Right atrium auricular region (tissue), 2 donors: ENCODE measurements around the gene FDX1. TPM values are rescaled to one million over a fixed set of nuclear protein-coding genes. Genes with fewer than 3 reads are reported as not detected.
A peak's percentile ranks its signal among the peaks of the same experiment; 100 is the strongest.
"Not testable (repeated sequence)": the region's sequence is repeated elsewhere in the genome, so short reads cannot be mapped to it uniquely, and the experiment has no call there.

ENCODE experiments used
- DNase-seq: peaks from one replicate; pipeline ENCODE4 v3.0.0-alpha.2; 2019; ENCODE audit warnings: low spot score
- H3K27ac ChIP-seq, 2 donors: fragments of 200-600 bp; sonication (generic); 1 replicate in 1 of 2; 2 replicates in 1 of 2; pipeline ENCODE4 v1.5.1; 2016 to 2019
- H3K27me3 ChIP-seq, 2 donors: fragments of 200-600 bp; sonication (generic); one replicate each; pipeline versions ENCODE4 v1.5.1 to v1.6.0; 2017 to 2019
- H3K36me3 ChIP-seq: fragments of 200-600 bp; sonication (generic); one replicate; pipeline ENCODE4 v1.5.1; 2016
- H3K4me1 ChIP-seq, 2 donors: fragments of 200-600 bp; sonication (generic); one replicate each; pipeline versions ENCODE4 v1.5.1 to v1.6.0; 2017 to 2019
- H3K4me3 ChIP-seq, 2 donors: fragments of 200-600 bp; sonication (generic); 1 replicate in 1 of 2; 2 replicates in 1 of 2; pipeline ENCODE4 v1.5.1; 2017 to 2019; ENCODE audit warnings: mild to moderate bottlenecking in 1 of 2, moderate library complexity in 1 of 2
- H3K9me3 ChIP-seq, 2 donors: fragments of 200-600 bp; sonication (generic); one replicate each; pipeline ENCODE4 v1.5.1; 2019
- CTCF ChIP-seq, 2 donors: fragments of 200-600 bp; sonication (generic); IDR thresholded peaks; one replicate each; pipeline ENCODE4 v1.5.1; 2019; ENCODE audit warnings: antibody characterized with exemption in 2 of 2
- total RNA-seq, 2 donors: library from RNA; depleted of rRNA; stranded (reverse); fragments of >200 nt; gene quantifications; one replicate each; pipeline ENCODE4 v1.1.0, GENCODE V29; 2016

The FDX1 gene
- total RNA-seq, 2 donors from 2014 or later, result 12.1 to 27.5 TPM

GRCh38 chr11:110407315-110407714 lies 22.4 kb upstream of the FDX1 start:
- Histone ChIP-seq H3K4me3 (no peak overlapping the region), H3K36me3 (no peaks in the 10 kb centered on the region), H3K27ac (no peak overlapping the region), H3K27me3 (no peaks in the 10 kb centered on the region), H3K4me1 (no peaks in the 10 kb centered on the region), H3K9me3 (no peaks in the 10 kb centered on the region)
- no peak for DNase-seq
- TF ChIP-seq CTCF (IDR thresholded peaks at IDR 0.05), result no peak

- H3K27ac ChIP-seq, result no peak overlapping the region
- H3K36me3 ChIP-seq, result no peaks in the 10 kb centered on the region
- H3K27me3 ChIP-seq, result no peaks in the 10 kb centered on the region
- no peak overlapping the region for H3K4me3 ChIP-seq
- no peak for DNase-seq
- H3K9me3 ChIP-seq, result no peaks in the 10 kb centered on the region
- no peak for TF ChIP-seq CTCF (IDR thresholded peaks at IDR 0.05)
- H3K4me1 ChIP-seq, result no peaks in the 10 kb centered on the region
These were observed 20.6 kb upstream of the FDX1 start for GRCh38 chr11:110409174-110409573.

- Histone ChIP-seq H3K27ac (no peak overlapping the region), H3K36me3 (no peaks in the 10 kb centered on the region), H3K27me3 (no peaks in the 10 kb centered on the region), H3K9me3 (no peaks in the 10 kb centered on the region), H3K4me3 (no peak overlapping the region), H3K4me1 (no peaks in the 10 kb centered on the region)
- TF ChIP-seq CTCF (IDR thresholded peaks at IDR 0.05), result no peak
- DNase-seq, result no peak
These were observed 19.1 kb upstream of the FDX1 start for GRCh38 chr11:110410651-110411050.

- Histone ChIP-seq H3K4me1 (no peaks in the 10 kb centered on the region), H3K27me3 (no peaks in the 10 kb centered on the region), H3K36me3 (no peaks in the 10 kb centered on the region), H3K9me3 (no peaks in the 10 kb centered on the region), H3K27ac (no peak overlapping the region), H3K4me3 (no peak overlapping the region)
- DNase-seq, result no peak
- no peak for TF ChIP-seq CTCF (IDR thresholded peaks at IDR 0.05)
These were observed 14.7 kb upstream of the FDX1 start for GRCh38 chr11:110415081-110415480.

- DNase-seq, H3K27ac ChIP-seq: not testable (repeated sequence)
- H3K4me1 ChIP-seq, result peaks cover 0 to 11% of the 10 kb centered on the region in 2 donors
These were observed 8.1 kb upstream of the FDX1 start for GRCh38 chr11:110421658-110422057.

GRCh38 chr11:110422306-110422905 lies 7.3 kb upstream of the FDX1 start:
- no peaks in the 10 kb centered on the region for H3K27me3 ChIP-seq
- no peak for DNase-seq
- peaks cover 0 to 12% of the 10 kb centered on the region in 2 donors for H3K9me3 ChIP-seq
- no peaks in the 10 kb centered on the region for H3K36me3 ChIP-seq
- H3K27ac ChIP-seq, result peak overlapping the region; percentile 21 to 43
- TF ChIP-seq CTCF (IDR thresholded peaks at IDR 0.05), result no peak
- no peak overlapping the region for H3K4me3 ChIP-seq
- peaks cover 0 to 11% of the 10 kb centered on the region in 2 donors for H3K4me1 ChIP-seq

More at GRCh38 chr11:110421658-110422057, 8.1 kb upstream of the FDX1 start:
- not testable (repeated sequence) for H3K27me3 ChIP-seq, H3K4me3 ChIP-seq, H3K36me3 ChIP-seq
- peaks cover 0 to 12% of the 10 kb centered on the region in 2 donors for H3K9me3 ChIP-seq
